GM19395 (cell line): ENCODE results near the gene ATRAID.
"Not testable (repeated sequence)": the region's sequence is repeated elsewhere in the genome, so short reads cannot be mapped to it uniquely, and the experiment has no call there.

Experiments
- ATAC-seq: cut with Tn5 transposase; IDR thresholded peaks from one replicate; pipeline ENCODE4 v1.9.1; 2021; ENCODE audit warnings: mild to moderate bottlenecking, moderate library complexity; ENCODE audit not compliant: unreplicated experiment

The ATRAID gene

GRCh38 chr2:27191070-27191829, 20.6 kb upstream of the ATRAID start:
- no peak for ATAC-seq

GRCh38 chr2:27194538-27195354, 17.1 kb upstream of the ATRAID start:
- ATAC-seq, result no peak

GRCh38 chr2:27195799-27196198, 16.0 kb upstream of the ATRAID start:
- not testable (repeated sequence) for ATAC-seq

GRCh38 chr2:27198068-27198467, 13.8 kb upstream of the ATRAID start:
- not testable (repeated sequence) for ATAC-seq

GRCh38 chr2:27198627-27199026, 13.2 kb upstream of the ATRAID start:
- ATAC-seq, result no peak

- ATAC-seq, result no peak
Measured at GRCh38 chr2:27199241-27199640, 12.6 kb upstream of the ATRAID start.

GRCh38 chr2:27201675-27202074, 10.2 kb upstream of the ATRAID start:
- ATAC-seq, result no peak

GRCh38 chr2:27202854-27203253, 9.0 kb upstream of the ATRAID start:
- ATAC-seq, result no peak

- no peak for ATAC-seq
Measured at GRCh38 chr2:27203741-27204140, 8.1 kb upstream of the ATRAID start.

- ATAC-seq, result no peak
Measured at GRCh38 chr2:27204566-27204965, 7.3 kb upstream of the ATRAID start.

GRCh38 chr2:27205206-27205605, 6.6 kb upstream of the ATRAID start:
- no peak for ATAC-seq

- ATAC-seq, result no peak
Measured at GRCh38 chr2:27206346-27206745, 5.5 kb upstream of the ATRAID start.

- no peak for ATAC-seq
Measured at GRCh38 chr2:27208486-27209050, 3.3 kb upstream of the ATRAID start.

GRCh38 chr2:27209621-27210401, 2.0 kb upstream of the ATRAID start:
- ATAC-seq, result no peak

- peak; percentile 7 for ATAC-seq
Measured at GRCh38 chr2:27211241-27211942, 449 bp upstream of the ATRAID start.

- peak; percentile 25 for ATAC-seq
Measured at GRCh38 chr2:27212626-27213471, 1.0 kb downstream of the ATRAID start.

- no peak for ATAC-seq
Measured at GRCh38 chr2:27214941-27215340, 3.1 kb downstream of the ATRAID start.

- ATAC-seq, result no peak
Measured at GRCh38 chr2:27216416-27217137, 4.7 kb downstream of the ATRAID start.
